HCT116 (cell line): Measurements from ENCODE around the gene TENM3. TPM values are rescaled to one million over a fixed set of nuclear protein-coding genes. Genes with fewer than 3 reads are reported as not detected.

Experiments
- ATAC-seq: fragments of 200-7000 bp; cut with Tn5 transposase; 2 replicates; pipeline ENCODE4 v1.9.1; 2020; ENCODE audit warnings: mild to moderate bottlenecking, moderate library complexity
- BruUV-seq: library from RNA; stranded (reverse); fragments of 400-500 nt; replicated peaks from 2 replicates; lab custom pipeline; 2021; lab: Mats Ljungman, UMichigan
- CTCF ChIA-PET: fragments of 300-600 bp; sonication (Branson Sonifier 250); formaldehyde crosslinking; loops from one replicate; lab custom pipeline; 2021; ENCODE audit warnings: antibody characterized with exemption; lab: Charles Lee
- POLR2A ChIA-PET: fragments of 300-600, 350-600 bp; sonication (Branson Sonifier 250); formaldehyde crosslinking; loops from one replicate; lab custom pipeline; 2021; ENCODE audit warnings: antibody characterized with exemption; lab: Charles Lee
- RAD21 ChIA-PET, 2 experiments: fragments of 300-600 bp; sonication (Branson Sonifier 250); formaldehyde crosslinking; loops; one replicate each; lab custom pipeline; 2023; ENCODE audit warnings: low total read pairs in 2 of 2; ENCODE audit not compliant: uncharacterized antibody in 2 of 2, unreplicated experiment in 2 of 2, low non-redundant PET in 1 of 2; lab: Charles Lee
- DNase-seq: peaks from one replicate; pipeline ENCODE4 v3.0.0-alpha.2; 2010; ENCODE audit warnings: low read depth, low spot score
- H2AFZ ChIP-seq: fragments of 200-600 bp; shearing (Covaris generic), sonication (generic); 2 replicates; pipeline ENCODE4 v1.6.1; 2017; ENCODE audit warnings: low read depth, mixed run types, mixed read lengths, antibody characterized with exemption, low read length; ENCODE audit not compliant: poor library complexity, severe bottlenecking
- H3K27ac ChIP-seq: 2 replicates; pipeline ENCODE4 v1.5.1; 2012; ENCODE audit warnings: low read depth, low read length
- H3K27me3 ChIP-seq: fragments of 200-600 bp; sonication (generic); 2 replicates; pipeline ENCODE4 v1.6.1; 2016; ENCODE audit warnings: mixed run types, low read length, mixed read lengths; ENCODE audit not compliant: insufficient read depth
- H3K36me3 ChIP-seq, 2 experiments: fragments of 200-500 bp in 1 of 2; fragments of 200-600 bp in 1 of 2; sonication (Bioruptor generic) in 1 of 2; sonication (generic) in 1 of 2; 2 replicates each; pipeline versions ENCODE4 v1.5.1 to v1.6.1; 2014 to 2016; ENCODE audit warnings: low read length in 2 of 2, inconsistent platforms in 1 of 2, mixed read lengths in 1 of 2, mixed run types in 1 of 2; ENCODE audit not compliant: insufficient read depth in 2 of 2, control insufficient read depth in 1 of 2
- H3K4me1 ChIP-seq, 2 experiments: fragments of 200-600 bp in 1 of 2; sonication (generic) in 1 of 2; 2 replicates each; pipeline versions ENCODE4 v1.5.1 to v1.6.1; 2012 to 2017; ENCODE audit warnings: low read length in 2 of 2, inconsistent platforms in 1 of 2, mild to moderate bottlenecking in 1 of 2, mixed read lengths in 1 of 2, mixed run types in 1 of 2, moderate library complexity in 1 of 2; ENCODE audit not compliant: insufficient read depth in 2 of 2, control insufficient read depth in 1 of 2
- H3K4me2 ChIP-seq: fragments of 200-600 bp; sonication (generic); 2 replicates; pipeline ENCODE4 v1.6.1; 2017; ENCODE audit warnings: mixed run types, low read length, mixed read lengths
- H3K4me3 ChIP-seq, 2 experiments: fragments of 200-600 bp in 1 of 2; sonication (generic) in 1 of 2; replicated peaks in 1 of 2; 2 replicates each; pipeline ENCODE4 v1.5.1; 2011 to 2016; ENCODE audit warnings: low read length in 2 of 2, control low read depth in 1 of 2, low read depth in 1 of 2, mild to moderate bottlenecking in 1 of 2, mixed read lengths in 1 of 2, mixed run types in 1 of 2
- H3K79me2 ChIP-seq: fragments of 200-600 bp; sonication (generic); 2 replicates; pipeline ENCODE4 v1.6.1; 2017; ENCODE audit warnings: mild to moderate bottlenecking, mixed run types, low read length, moderate library complexity, mixed read lengths; ENCODE audit not compliant: insufficient read depth
- H3K9ac ChIP-seq: fragments of 200-600 bp; sonication (generic); 2 replicates; pipeline ENCODE4 v1.6.1; 2016; ENCODE audit warnings: low read length, mixed read lengths
- H3K9me2 ChIP-seq: fragments of 200-600 bp; sonication (generic), shearing (Covaris generic); 2 replicates; pipeline ENCODE4 v1.6.1; 2017; ENCODE audit warnings: mixed run types, mild to moderate bottlenecking, moderate library complexity; ENCODE audit not compliant: insufficient read depth
- H3K9me3 ChIP-seq, 2 experiments: fragments of 200-500 bp in 1 of 2; fragments of 200-600 bp in 1 of 2; sonication (Bioruptor generic) in 1 of 2; sonication (generic) in 1 of 2; 2 replicates each; pipeline ENCODE4 v1.6.1; 2014 to 2017; ENCODE audit warnings: low read length in 2 of 2, mixed read lengths in 2 of 2, inconsistent platforms in 1 of 2, low read depth in 1 of 2, mild to moderate bottlenecking in 1 of 2, mixed run types in 1 of 2, moderate library complexity in 1 of 2; ENCODE audit not compliant: control insufficient read depth in 1 of 2, insufficient read depth in 1 of 2
- H4K20me1 ChIP-seq: fragments of 200-600 bp; sonication (generic), shearing (Covaris generic); 2 replicates; pipeline ENCODE4 v1.6.1; 2017; ENCODE audit warnings: mixed run types, mild to moderate bottlenecking, moderate library complexity; ENCODE audit not compliant: insufficient read depth
- CBX3 ChIP-seq: IDR thresholded peaks from 2 replicates; pipeline ENCODE4 v1.6.1; 2012; ENCODE audit warnings: low read depth
- CEBPB ChIP-seq: IDR thresholded peaks from 2 replicates; pipeline ENCODE4 v1.6.1; 2012; ENCODE audit warnings: low read depth
- EGR1 ChIP-seq: IDR thresholded peaks from 2 replicates; pipeline ENCODE4 v1.6.1; 2012; ENCODE audit warnings: low read depth
- ELF1 ChIP-seq: IDR thresholded peaks from 2 replicates; pipeline ENCODE4 v1.6.1; 2012; ENCODE audit warnings: low read depth, borderline replicate concordance
- EZH2 ChIP-seq: fragments of 200-600 bp; sonication (generic); IDR thresholded peaks from 2 replicates; pipeline ENCODE4 v1.6.1; 2017; ENCODE audit warnings: antibody characterized with exemption, mixed run types
- EZH2phosphoT487 ChIP-seq: fragments of 200-600 bp; IDR thresholded peaks from 2 replicates; pipeline ENCODE4 v1.6.1; 2018; ENCODE audit warnings: antibody characterized with exemption, borderline replicate concordance
- FOSL1 ChIP-seq: IDR thresholded peaks from 2 replicates; pipeline ENCODE4 v1.6.1; 2012; ENCODE audit warnings: low read depth
- JUND ChIP-seq: IDR thresholded peaks from 2 replicates; pipeline ENCODE4 v1.6.1; 2012
- POLR2AphosphoS5 ChIP-seq: IDR thresholded peaks from 2 replicates; pipeline ENCODE4 v1.6.1; 2011; ENCODE audit warnings: mild to moderate bottlenecking, low read depth, low read length, moderate library complexity
- RAD21 ChIP-seq: IDR thresholded peaks from 2 replicates; pipeline ENCODE4 v1.6.1; 2012; ENCODE audit warnings: low read depth, mild to moderate bottlenecking
- SIN3A ChIP-seq: IDR thresholded peaks from 2 replicates; pipeline ENCODE4 v1.6.1; 2012; ENCODE audit warnings: low read depth
- SP1 ChIP-seq: IDR thresholded peaks from 2 replicates; pipeline ENCODE4 v1.6.1; 2012; ENCODE audit warnings: low read depth
- TCF7L2 ChIP-seq: IDR thresholded peaks from 2 replicates; pipeline ENCODE4 v1.7.0; 2011; ENCODE audit warnings: borderline replicate concordance, inconsistent platforms; ENCODE audit not compliant: insufficient read depth, insufficient read length; ENCODE audit errors: extremely low read depth
- YY1 ChIP-seq: IDR thresholded peaks from 2 replicates; pipeline ENCODE4 v1.6.1; 2011; ENCODE audit warnings: low read length, low read depth, moderate library complexity, mild to moderate bottlenecking; ENCODE audit not compliant: insufficient replicate concordance; ENCODE audit errors: extremely low read depth
- ZFX ChIP-seq: fragments of 450-650 bp; IDR thresholded peaks from 2 replicates; pipeline ENCODE4 v1.6.1; 2017
- ZNF274 ChIP-seq: fragments of 200-500 bp; sonication (Bioruptor generic); IDR thresholded peaks from 2 replicates; pipeline ENCODE4 v1.6.1; 2014; ENCODE audit warnings: mild to moderate bottlenecking, low read depth, low read length, inconsistent platforms
- intact Hi-C: fragments of 100-400 bp; cut with micrococcal nuclease; formaldehyde crosslinking; loops from 2 replicates; pipeline ENCODE4 v1.10.0; 2022
- total RNA-seq: library from RNA; stranded (reverse); gene quantifications from one replicate; pipeline ENCODE4 v1.2.1, GENCODE V29; 2021; ENCODE audit not compliant: unreplicated experiment
- TF ChIP-seq, protein P1 (sequence below): IDR thresholded peaks from 2 replicates; pipeline ENCODE4 v1.6.1; 2012
- TF ChIP-seq, protein P2 (sequence below): IDR thresholded peaks from 2 replicates; pipeline ENCODE4 v1.6.1; 2012
- TF ChIP-seq, protein P3 (sequence below): IDR thresholded peaks from 2 replicates; pipeline ENCODE4 v1.6.1; 2011; ENCODE audit warnings: mild to moderate bottlenecking, low read length, moderate library complexity; ENCODE audit not compliant: insufficient replicate concordance; ENCODE audit errors: extremely low read depth
- TF ChIP-seq, protein P4 (sequence below), 3 experiments: fragments of 200-600 bp in 1 of 3; sonication (generic) in 1 of 3; IDR thresholded peaks in 2 of 3; conservative IDR thresholded peaks in 1 of 3; 2 replicates each; pipeline ENCODE4 v1.5.1; 2012 to 2017; ENCODE audit warnings: low read depth in 2 of 3, low read length in 2 of 3, antibody characterized with exemption in 1 of 3, borderline replicate concordance in 1 of 3, control low read depth in 1 of 3, mild to moderate bottlenecking in 1 of 3, mixed read lengths in 1 of 3, mixed run types in 1 of 3, moderate library complexity in 1 of 3; ENCODE audit not compliant: insufficient read depth in 1 of 3

TENM3 gene
- total RNA-seq, 1 experiment from 2014 or later, result 0.54 TPM

DNA sequence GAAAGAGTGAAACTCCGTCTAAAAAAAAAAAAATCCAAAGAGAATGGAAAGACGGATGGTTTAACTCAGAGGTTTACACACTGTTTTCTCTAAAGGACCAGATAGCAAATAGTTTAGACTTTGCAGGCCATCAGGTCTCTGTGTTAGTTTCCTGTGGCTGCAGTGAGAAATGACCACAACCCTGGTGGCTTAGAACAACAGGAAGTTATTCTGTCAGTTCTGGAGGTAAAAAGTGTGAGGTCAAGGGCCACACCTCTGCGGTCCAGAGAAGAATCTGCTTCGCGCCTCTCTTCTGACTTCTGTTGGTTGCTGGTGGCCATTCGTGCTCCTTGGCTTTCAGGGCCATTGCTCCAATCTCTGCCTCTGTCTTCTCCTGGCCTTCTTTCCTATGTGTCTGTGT lies 76.9 kb downstream of the TENM3 start:
- intact Hi-C loops, result no loop called here
- no peaks in the 10 kb centered on the region for H3K27me3 ChIP-seq
- no peak overlapping the region for H3K4me3 ChIP-seq
- H4K20me1 ChIP-seq, result no peaks in the 10 kb centered on the region; the same call in 1 of the 2 replicates
- no peak overlapping the region for H3K27ac ChIP-seq
- no peaks in the 10 kb centered on the region for H3K79me2 ChIP-seq
- 0 out of 4 replicates have a peak, but pooled peaks cover 0 to 4% of the 10 kb centered on the region in 2 experiments for H3K9me3 ChIP-seq
- ATAC-seq, result no peak
- POLR2A ChIA-PET, result no interaction called here
- no peak overlapping the region for H3K9ac ChIP-seq
- H2AFZ ChIP-seq, result no peak overlapping the region
- H3K4me1 ChIP-seq, result no peaks in the 10 kb centered on the region
- no TSS peak for BruUV-seq
- H3K36me3 ChIP-seq, result no peaks in the 10 kb centered on the region
- no peak for DNase-seq
- no peaks in the 10 kb centered on the region for H3K9me2 ChIP-seq
- TF ChIP-seq SIN3A, result no peak
- no peak for TF ChIP-seq ELF1
- no peak for TF ChIP-seq POLR2AphosphoS5
- no peak for TF ChIP-seq EZH2
- no peak for TF ChIP-seq EGR1
- TF ChIP-seq, protein P1, sequence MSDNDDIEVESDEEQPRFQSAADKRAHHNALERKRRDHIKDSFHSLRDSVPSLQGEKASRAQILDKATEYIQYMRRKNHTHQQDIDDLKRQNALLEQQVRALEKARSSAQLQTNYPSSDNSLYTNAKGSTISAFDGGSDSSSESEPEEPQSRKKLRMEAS, result no peak
- TF ChIP-seq, protein P2, sequence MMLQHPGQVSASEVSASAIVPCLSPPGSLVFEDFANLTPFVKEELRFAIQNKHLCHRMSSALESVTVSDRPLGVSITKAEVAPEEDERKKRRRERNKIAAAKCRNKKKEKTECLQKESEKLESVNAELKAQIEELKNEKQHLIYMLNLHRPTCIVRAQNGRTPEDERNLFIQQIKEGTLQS, result no peak
- TF ChIP-seq SP1, result no peak
- no peak for TF ChIP-seq CEBPB
- no peak for TF ChIP-seq RAD21
- no peak for TF ChIP-seq EZH2phosphoT487
- TF ChIP-seq JUND, result no peak
- no peak for TF ChIP-seq CBX3
- TF ChIP-seq, protein P3, sequence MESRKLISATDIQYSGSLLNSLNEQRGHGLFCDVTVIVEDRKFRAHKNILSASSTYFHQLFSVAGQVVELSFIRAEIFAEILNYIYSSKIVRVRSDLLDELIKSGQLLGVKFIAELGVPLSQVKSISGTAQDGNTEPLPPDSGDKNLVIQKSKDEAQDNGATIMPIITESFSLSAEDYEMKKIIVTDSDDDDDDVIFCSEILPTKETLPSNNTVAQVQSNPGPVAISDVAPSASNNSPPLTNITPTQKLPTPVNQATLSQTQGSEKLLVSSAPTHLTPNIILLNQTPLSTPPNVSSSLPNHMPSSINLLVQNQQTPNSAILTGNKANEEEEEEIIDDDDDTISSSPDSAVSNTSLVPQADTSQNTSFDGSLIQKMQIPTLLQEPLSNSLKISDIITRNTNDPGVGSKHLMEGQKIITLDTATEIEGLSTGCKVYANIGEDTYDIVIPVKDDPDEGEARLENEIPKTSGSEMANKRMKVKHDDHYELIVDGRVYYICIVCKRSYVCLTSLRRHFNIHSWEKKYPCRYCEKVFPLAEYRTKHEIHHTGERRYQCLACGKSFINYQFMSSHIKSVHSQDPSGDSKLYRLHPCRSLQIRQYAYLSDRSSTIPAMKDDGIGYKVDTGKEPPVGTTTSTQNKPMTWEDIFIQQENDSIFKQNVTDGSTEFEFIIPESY, result no peak
- no peak for TF ChIP-seq FOSL1
- TF ChIP-seq ZFX, result no peak
- TF ChIP-seq, protein P4, sequence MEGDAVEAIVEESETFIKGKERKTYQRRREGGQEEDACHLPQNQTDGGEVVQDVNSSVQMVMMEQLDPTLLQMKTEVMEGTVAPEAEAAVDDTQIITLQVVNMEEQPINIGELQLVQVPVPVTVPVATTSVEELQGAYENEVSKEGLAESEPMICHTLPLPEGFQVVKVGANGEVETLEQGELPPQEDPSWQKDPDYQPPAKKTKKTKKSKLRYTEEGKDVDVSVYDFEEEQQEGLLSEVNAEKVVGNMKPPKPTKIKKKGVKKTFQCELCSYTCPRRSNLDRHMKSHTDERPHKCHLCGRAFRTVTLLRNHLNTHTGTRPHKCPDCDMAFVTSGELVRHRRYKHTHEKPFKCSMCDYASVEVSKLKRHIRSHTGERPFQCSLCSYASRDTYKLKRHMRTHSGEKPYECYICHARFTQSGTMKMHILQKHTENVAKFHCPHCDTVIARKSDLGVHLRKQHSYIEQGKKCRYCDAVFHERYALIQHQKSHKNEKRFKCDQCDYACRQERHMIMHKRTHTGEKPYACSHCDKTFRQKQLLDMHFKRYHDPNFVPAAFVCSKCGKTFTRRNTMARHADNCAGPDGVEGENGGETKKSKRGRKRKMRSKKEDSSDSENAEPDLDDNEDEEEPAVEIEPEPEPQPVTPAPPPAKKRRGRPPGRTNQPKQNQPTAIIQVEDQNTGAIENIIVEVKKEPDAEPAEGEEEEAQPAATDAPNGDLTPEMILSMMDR (IDR thresholded peaks at IDR 0.05 in 2 of 3, conservative IDR thresholded peaks at IDR 0.05 in 1 of 3; ENCODE audit: borderline replicate concordance in 1 of 3, insufficient read depth in 1 of 3, low read depth in 2 of 3, low read length in 2 of 3), result no peak
- no peak for TF ChIP-seq YY1
- TF ChIP-seq TCF7L2, result no peak
- no peak for TF ChIP-seq ZNF274
- H3K4me2 ChIP-seq, result no peak overlapping the region
- CTCF ChIA-PET, result no interaction called here
- RAD21 ChIA-PET, result no interaction called here
